Calu3 (cell line): Measurements from ENCODE around the gene RHOF. TPM values are rescaled to one million over a fixed set of nuclear protein-coding genes. Genes with fewer than 3 reads are reported as not detected.
A peak's percentile ranks its signal among the peaks of the same experiment; 100 is the strongest.

Source experiments
- BruUV-seq: library from RNA; stranded (reverse); fragments of 400-500 nt; replicated peaks from 2 replicates; lab custom pipeline; 2021; lab: Mats Ljungman, UMichigan
- CTCF ChIA-PET: fragments of 300-600 bp; sonication (Branson Sonifier 250); formaldehyde crosslinking; loops from one replicate; lab custom pipeline; 2022; ENCODE audit warnings: antibody characterized with exemption; lab: Charles Lee
- DNase-seq: peaks from one replicate; pipeline ENCODE4 v3.0.0; 2022
- H3K27ac Mint-ChIP-seq: one replicate; pipeline ENCODE4 v1.8.0; 2022; ENCODE audit warnings: mixed read lengths; ENCODE audit not compliant: unreplicated experiment
- H3K27me3 Mint-ChIP-seq: one replicate; pipeline ENCODE4 v1.8.0; 2022; ENCODE audit warnings: mixed read lengths; ENCODE audit not compliant: unreplicated experiment
- H3K36me3 Mint-ChIP-seq: one replicate; pipeline ENCODE4 v1.8.0; 2022; ENCODE audit warnings: mild to moderate bottlenecking, moderate library complexity, mixed read lengths; ENCODE audit not compliant: insufficient read depth, unreplicated experiment
- H3K4me1 Mint-ChIP-seq: one replicate; pipeline ENCODE4 v1.8.0; 2022; ENCODE audit warnings: mild to moderate bottlenecking, low read depth, mixed read lengths; ENCODE audit not compliant: unreplicated experiment
- H3K4me3 Mint-ChIP-seq: one replicate; pipeline ENCODE4 v1.8.0; 2022; ENCODE audit warnings: mild to moderate bottlenecking, low read depth, moderate library complexity, mixed read lengths; ENCODE audit not compliant: unreplicated experiment
- H3K9me3 Mint-ChIP-seq: one replicate; pipeline ENCODE4 v1.8.0; 2022; ENCODE audit warnings: low read depth, mixed read lengths; ENCODE audit not compliant: unreplicated experiment
- CTCF ChIP-seq: fragments of 200-600 bp; IDR thresholded peaks from one replicate; pipeline ENCODE4 v1.8.0; 2022; ENCODE audit warnings: antibody characterized with exemption; ENCODE audit not compliant: unreplicated experiment
- intact Hi-C: fragments of 100-400 bp; cut with micrococcal nuclease; formaldehyde crosslinking; loops from one replicate; pipeline ENCODE4 v1.10.0; 2022; ENCODE audit not compliant: unreplicated experiment
- total RNA-seq: library from RNA; stranded (reverse); gene quantifications from 2 replicates; pipeline ENCODE4 v1.2.3, GENCODE V29; 2022

The RHOF gene
- total RNA-seq, 1 experiment from 2014 or later, result 73.9 TPM

DNA sequence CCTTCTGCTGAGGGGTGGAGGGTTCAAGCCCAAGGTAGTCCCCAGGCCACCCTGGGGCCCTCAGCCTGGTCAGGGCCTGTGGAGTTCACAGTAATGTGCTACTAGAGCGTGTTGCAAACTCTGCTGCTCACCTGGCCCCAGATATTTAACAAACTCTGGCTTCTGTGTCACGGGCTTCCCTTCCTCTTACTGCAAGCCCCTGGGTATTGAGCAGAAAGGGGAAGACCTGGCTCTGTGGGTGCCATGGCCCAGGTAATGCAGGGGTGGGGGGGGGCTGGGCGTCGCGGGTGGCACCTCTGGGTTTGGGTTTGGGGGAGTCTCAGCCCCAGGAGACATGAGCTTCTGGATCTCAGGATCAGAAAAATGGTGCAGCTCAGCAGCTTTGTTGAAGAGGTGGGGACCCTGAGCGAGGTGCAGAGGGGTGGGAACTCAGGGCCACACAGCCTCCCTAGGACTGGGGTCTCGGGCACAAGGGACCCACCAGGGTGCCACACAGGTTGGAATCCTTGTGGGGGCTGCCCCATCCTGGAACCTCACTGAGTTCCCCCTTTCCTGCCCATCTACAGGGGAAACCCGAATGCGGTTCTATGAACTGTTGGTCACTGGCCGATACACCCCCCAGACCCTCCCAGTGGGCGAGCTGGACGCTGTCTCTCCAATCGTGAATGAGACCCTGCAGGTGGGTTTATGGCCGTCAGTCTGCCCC is 14.3 kb upstream of the RHOF start:
- intact Hi-C loops, result no loop called here
- TF ChIP-seq CTCF, result no peak
- Mint-ChIP-seq H3K27ac (peak overlapping the region; percentile 54), H3K36me3 (peaks cover 88% of the 10 kb centered on the region), H3K4me3 (peak overlapping the region; percentile 76), H3K4me1 (peaks cover 31% of the 10 kb centered on the region), H3K9me3 (no peaks in the 10 kb centered on the region), H3K27me3 (no peaks in the 10 kb centered on the region)
- CTCF ChIA-PET, result interaction anchor here (0.6 to 2.6 kb wide), 2 partner anchors 12 to 70 kb away, joined by 4 to 36 read pairs; no protein-coding TSS in a partner anchor
- no peak for DNase-seq
- BruUV-seq, result no TSS peak

DNA sequence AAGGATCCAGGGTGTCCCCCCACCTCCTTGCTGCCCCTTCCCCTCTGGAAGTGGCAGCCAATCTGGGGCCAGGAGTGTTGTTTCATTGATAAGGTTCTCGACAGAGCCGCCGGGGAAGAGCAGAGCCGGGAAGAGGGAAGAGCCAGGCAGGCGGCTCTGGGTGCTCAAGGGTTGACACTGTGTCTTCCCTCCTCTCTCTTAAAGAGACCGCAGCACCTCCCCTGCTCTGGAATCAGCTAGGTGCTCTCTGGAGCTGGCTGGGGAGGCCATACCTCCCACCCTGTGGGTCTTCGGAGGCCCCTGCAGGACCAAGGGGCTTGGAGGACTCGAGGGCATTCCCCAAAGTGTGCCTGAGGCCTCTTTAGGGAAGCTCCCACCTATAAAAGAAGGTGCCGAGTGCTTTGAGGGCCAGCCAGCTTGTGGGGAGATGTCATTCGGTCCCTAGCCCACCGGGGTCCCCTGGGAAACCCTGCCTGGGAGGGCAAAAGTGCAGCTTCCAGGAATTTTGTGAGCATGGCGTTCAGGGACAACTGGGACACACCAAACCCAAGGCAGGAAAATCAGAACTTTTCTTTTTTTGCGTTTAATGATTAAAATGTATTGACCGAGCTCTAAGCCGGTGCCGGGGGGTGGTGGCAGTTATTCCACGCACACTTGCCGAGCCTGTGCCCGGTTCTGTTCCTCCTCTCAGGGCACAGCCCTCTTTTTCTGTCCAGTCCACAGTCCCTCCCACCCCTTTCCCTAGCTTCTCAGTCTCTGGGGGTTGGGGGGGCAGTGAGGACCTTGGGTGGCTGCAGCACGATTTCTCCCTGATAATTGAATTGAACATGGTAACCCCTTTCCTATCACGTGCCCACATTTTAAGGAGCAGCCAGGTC is 13.3 kb upstream of the RHOF start:
- no peaks in the 10 kb centered on the region for H3K27me3 Mint-ChIP-seq
- intact Hi-C loops, result no loop called here
- DNase-seq, result no peak
- H3K4me3 Mint-ChIP-seq, result peak overlapping the region; percentile 76
- CTCF ChIA-PET, result interaction anchor here (0.6 to 2.6 kb wide), 3 partner anchors 11 to 71 kb away, joined by 3 to 36 read pairs (median 4); no protein-coding TSS in a partner anchor
- TF ChIP-seq CTCF, result no peak
- no TSS peak for BruUV-seq
- peaks cover 34% of the 10 kb centered on the region for H3K4me1 Mint-ChIP-seq
- no peaks in the 10 kb centered on the region for H3K9me3 Mint-ChIP-seq
- H3K36me3 Mint-ChIP-seq, result peaks cover 88% of the 10 kb centered on the region
- H3K27ac Mint-ChIP-seq, result peak overlapping the region; percentile 54

DNA sequence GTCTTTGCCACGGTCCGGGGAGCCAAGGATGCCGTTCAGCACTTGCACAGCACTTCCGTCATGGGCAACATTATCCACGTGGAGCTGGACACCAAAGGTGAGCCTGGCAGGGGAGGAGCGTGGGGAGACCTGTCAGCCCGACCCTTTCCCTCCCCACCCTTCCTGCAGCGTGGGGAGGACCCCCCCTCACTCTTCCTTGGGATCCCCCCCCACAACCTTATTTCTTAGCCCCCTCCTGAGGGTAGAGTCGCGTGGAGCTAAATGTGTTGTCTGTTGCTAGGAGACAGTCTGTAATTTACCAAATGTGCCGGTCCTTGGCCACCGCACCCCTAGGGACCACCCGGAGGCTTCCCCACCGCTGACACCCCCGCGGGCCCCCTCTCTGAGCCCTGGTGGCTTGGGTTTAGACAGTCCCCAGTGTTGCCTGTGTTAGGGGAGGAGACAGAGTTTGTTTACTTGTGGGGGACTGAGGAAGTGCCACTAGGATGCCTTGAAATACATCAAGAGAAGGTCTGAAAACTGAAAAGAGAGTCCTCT is 12.6 kb upstream of the RHOF start:
- no TSS peak for BruUV-seq
- CTCF ChIA-PET, result interaction anchor here (0.6 to 2.6 kb wide), 2 partner anchors 11 to 180 kb away, joined by 3 to 36 read pairs; no protein-coding TSS in a partner anchor

More for the DNA sequence above, 12.6 kb upstream of the RHOF start:
- peaks cover 34% of the 10 kb centered on the region for H3K4me1 Mint-ChIP-seq
- peak overlapping the region; percentile 76 for H3K4me3 Mint-ChIP-seq
- peak overlapping the region; percentile 44 for H3K27ac Mint-ChIP-seq
- H3K27me3 Mint-ChIP-seq, result no peaks in the 10 kb centered on the region
- H3K9me3 Mint-ChIP-seq, result no peaks in the 10 kb centered on the region
- H3K36me3 Mint-ChIP-seq, result peaks cover 88% of the 10 kb centered on the region
- no peak for DNase-seq
- intact Hi-C loops, result no loop called here
- no peak for TF ChIP-seq CTCF
